GM21528 (cell line): ENCODE data around the gene MEGF8.

Experiments used
- ATAC-seq: cut with Tn5 transposase; IDR thresholded peaks from one replicate; pipeline ENCODE4 v1.9.1; 2021; ENCODE audit warnings: mild to moderate bottlenecking, moderate library complexity; ENCODE audit not compliant: unreplicated experiment, low FRiP score

MEGF8 gene

DNA sequence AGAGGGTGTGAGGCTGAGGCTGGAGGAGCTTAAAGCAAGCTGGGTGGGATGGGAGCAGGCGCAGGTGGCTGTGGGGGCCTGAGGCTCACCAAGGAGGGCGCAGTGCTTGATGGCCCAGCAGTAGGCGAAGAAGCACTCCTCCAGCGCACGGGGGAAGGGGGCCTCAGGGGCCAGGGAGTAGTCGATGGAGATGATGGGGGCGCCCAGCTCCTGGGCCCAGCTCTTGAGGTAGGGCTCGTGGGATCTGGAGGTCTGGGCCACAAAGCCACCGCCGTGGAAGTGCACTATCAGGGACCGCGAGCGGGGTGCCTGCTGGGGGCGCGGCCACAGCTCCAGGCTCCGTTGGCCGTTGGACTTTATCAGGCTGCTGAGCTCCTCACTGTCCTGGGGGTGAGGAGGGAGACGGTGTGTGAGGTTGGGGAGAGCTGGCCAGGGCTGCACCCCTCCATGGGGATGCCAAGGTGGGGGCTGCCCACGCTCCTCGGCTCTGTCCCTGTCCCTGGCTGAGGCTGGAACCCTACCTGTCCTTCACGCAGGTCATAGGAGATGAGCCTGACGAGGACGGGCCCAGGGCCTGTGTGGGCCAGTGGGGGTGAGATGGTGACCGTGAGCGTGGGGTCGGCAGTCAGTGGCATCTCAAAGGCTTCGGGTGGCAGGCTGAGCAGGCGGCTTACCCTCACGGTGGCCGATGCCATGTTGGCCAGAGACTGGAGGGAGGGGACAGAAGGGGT is 81.8 kb downstream of the MEGF8 start:
- no peak for ATAC-seq

DNA sequence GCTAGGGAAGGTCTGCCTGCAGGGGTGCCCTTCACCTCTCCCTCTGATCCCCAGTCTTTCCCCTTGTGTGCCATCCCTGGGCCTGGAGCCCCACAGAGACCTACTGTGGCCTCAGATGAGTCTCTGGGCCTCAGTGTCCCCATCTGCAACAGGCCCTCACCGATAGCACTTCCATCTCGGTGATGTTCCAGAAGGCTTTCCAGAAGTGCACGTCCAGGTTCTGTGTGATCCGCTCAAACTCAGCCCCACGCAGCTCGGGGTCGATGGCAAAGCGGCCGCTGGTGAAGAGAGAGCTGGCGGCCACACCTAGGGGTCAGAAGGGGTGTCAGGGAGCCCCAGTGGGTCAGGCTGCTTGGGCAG is 82.4 kb downstream of the MEGF8 start:
- no peak for ATAC-seq

DNA sequence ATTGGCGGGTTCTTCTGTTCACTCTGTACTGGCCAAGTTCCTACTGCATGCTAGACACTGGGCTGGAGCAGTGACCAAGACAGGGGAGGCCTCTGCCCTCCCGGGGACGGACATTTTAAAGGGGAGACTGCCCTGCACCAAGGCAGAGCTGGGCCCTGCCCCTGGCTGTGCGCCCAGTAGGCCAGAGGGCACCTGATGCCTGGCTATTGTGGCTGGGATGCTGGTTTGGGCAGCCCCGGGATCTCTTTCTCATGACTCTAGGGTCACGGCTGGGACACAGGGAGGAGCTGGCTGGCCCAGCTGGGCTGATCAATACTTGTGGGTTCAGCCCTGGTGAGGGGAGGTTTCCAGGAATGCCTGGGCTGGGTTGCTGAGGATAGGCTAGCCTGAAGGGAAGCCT is 84.0 kb downstream of the MEGF8 start:
- ATAC-seq, result no peak

DNA sequence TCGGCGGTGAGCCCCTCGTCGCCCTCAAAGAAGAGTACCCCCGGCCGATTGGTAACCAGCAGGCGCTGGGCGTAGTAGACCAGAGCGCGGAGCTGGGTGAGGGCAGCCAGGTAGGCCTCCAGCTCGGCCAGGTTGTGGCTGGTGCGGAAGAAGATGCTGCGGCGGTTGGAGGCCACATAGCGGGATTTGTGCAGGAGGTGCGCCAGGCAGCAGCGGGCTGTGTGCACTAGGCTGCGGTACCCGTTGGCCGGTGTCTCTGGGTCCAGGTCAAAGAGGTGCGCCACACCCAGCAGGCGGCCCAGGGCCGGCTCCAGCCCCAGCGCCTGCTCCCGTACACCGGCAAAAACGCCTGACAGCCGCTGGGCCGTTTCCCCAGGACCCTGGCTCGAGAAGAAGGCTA is 84.9 kb downstream of the MEGF8 start:
- no peak for ATAC-seq

DNA sequence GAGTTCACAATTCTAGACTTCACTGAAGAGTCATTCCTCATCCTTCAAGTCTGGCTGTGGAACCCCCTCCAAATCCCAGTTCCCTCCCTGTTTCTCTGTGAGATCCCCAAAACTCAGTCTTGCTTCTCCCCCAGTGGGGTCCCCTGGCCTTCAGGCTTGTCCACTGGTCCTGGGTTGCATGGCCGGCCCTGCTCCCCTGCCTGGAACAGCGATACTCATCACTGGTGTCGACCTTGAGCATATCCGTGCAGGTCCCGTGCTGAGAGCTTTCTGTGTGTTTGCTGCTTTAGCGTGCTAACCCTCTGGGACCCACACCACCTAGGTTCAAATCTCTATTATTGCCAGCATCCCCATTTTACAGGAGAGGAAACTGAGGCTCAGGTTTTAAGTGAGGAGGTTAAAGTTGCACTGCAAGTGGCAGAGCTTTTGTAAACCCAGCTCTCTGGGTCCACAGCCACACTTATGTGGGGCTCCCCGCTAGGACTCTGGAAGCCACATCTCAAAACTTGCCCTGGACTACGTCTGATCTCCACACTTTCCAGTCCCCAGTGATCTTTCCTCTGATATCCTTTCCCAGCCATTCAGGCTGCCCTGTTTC is 86.2 kb downstream of the MEGF8 start:
- no peak for ATAC-seq

DNA sequence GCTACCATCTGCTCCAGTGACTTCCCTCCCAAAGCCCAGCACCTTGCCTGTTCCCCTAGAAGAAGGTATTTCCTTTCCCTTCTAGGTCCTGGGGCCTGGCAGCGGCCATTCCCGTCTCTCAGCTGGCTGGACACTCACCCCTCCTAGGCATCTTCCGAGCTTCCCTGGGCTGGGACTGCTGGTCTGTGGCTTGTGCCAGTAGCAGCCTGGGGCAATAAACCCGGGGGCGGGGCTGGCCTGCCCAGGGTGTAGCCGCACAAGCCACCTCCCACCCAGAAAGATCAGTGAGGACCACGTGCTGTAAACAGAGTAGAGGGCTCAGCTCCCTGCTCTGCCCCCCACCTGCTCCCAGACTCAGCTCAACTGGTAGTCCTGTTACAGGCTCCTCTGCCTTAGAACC is 86.8 kb downstream of the MEGF8 start:
- ATAC-seq, result no peak

DNA sequence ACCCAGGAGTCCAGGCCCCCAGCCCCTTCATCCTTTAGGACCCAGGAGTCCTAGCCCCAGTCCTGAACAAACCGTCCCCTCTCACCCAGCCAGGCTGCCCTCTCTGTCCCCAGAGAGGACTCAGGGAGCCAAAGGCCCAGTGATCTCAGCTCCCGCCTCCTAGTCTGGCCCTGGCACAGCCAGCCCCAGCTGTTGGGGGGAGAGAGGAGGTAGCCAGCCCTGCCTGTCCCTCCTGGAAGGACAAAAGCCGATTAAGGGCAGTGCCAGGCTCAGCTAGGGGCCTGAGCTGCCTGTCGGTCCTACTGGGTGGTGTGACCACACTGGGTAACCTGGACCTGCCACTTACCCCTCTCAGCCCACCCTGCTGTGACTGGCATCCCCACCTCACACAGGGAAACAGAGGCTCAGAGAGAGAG is 87.2 kb downstream of the MEGF8 start:
- ATAC-seq, result no peak

DNA sequence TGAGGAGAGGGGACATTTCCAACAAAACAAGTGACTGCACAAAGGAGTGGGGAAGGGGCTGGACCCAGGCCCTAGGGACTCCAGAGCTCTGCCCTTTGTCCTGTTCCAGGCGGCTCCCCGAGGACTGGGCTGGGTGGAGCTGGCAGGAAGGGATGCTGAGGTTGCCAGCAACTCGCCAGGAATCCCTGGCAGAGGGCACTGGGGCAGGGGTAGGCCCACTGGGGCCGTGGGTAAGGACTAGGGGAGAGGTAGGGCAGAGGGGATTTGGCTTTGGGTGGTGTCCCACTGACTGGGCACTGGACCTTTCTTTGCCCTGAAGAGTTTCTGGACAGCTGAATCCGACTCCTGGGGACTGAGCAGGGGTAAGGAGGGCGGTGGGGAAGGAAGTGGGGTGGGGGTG is 93.9 kb downstream of the MEGF8 start:
- no peak for ATAC-seq

DNA sequence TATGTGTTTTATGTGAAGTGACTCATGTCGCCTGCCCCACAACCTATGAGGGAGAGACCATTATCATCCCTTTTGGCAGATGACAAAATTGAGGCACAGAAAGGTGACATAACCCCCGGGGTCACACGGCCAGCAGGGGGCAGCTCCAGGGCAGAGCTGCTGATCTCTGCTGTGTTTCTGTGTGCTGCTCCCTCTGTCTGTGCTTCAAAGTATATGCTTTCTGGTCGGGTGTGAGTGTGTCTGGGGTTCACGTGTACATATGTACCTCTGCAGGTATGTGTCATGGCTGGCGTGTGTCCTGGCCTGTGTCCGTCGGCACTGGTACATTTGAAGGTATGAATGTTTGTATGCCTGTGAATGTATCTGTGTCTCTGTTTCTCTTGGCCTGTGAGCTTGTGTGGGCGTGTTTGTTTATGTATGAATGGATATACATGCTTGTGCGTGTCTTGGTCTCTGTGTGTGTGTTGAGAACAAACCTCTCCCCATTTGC is 94.7 kb downstream of the MEGF8 start:
- no peak for ATAC-seq

DNA sequence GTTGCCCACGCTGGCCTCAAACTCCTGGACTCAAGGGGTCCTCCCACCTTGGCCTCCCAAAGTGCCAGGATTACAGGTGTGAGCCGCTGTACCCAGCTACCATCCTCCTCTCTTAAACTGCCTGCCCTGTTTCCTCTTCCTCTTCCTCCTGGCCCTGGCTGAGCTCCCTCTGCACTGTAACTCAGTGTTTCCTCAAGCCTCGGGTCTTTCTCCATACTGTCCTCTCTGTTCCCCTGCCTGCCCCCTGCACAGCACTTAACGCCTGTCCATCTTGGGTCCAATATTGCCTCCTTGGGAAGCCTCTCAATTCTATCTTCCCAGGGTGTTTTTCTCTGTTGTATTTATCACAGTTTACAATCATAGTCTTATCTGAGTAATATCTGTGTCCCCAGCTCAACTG is 95.7 kb downstream of the MEGF8 start:
- no peak for ATAC-seq

DNA sequence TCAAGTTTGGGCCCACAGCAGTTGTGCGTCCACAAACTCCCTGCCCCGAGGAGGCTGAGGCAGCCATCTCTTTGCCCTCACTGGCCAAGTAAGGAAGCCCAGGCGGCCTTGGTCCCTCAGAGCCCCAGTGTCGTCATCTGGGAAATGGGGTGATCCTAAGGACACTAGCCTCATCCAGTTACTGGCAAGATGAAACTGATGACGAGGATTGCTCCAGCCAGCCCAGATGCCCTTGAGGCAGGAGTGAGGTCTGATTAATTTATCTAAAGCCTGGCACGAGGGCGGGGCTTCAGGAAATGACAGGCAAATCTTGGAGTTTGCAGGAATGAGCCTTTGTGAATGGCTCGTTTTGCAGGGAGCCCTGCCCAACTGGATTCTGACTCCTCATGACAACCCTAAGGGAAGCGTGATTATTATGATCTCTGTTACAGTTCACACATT is 96.2 kb downstream of the MEGF8 start:
- ATAC-seq, result no peak

DNA sequence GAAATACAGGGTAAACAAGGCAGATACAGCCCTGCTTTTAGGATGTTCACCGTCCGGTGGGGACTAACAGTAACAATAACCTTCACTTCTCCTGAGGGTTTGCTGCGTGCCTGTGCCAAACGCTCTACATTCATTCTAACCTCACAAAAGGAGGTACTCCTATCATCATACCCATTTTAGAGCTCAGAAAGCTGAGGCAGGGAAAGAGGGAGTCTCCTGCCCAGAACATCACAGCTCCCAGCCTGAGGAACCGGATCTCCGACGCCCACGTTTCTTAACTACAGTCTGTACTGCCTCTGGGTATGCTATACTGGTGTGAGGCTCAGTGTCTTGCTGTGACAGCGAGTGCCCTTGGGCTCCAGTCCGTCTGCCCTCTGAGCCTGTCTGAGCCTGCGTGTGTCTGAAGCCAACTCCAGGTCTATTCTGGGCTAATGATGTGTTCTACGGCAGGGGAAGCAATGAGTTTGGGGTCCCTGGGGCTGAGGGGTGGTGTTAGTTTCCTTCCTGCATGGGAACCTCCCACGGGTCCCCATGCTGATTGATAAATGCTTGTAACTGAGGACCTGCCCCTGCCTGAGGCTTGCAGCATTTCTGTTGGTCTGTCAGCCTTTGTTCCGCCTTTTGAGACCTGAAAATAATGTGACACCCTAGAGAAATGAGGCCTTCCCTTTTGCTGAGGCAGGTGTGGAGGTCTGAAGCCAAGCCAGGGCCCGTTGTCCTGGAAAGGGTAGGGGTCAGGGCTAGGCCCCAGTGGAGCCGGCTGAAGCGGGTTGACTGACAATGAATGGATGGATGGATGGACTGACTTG is 96.9 kb downstream of the MEGF8 start:
- peak; percentile 5 for ATAC-seq

DNA sequence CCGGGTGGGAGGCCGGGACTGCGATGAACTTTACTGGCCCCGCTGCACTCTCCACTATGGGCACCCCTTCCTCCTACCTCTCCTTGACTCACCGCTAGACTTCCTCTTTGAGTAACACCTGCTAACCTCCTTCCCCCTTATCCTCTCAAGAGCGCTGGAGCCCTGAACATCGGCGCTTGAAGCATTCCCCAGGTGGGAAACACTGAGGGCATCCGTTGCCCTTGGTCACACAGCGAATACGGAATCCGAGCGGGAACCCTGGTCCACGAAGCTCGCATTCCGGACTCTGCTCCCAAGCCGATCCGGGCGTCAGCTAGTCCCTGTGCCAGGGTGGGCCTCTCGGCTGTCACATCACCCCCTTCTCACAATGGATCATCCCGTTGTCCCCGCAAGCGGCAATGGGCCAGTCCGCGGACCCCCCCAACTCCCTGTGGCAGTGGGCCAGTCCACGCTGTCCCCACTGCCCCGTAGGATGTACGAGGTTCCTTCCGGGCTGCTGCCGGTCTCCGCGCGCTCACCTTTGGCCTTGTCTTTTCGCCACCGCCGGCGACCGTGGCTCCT is 97.5 kb downstream of the MEGF8 start:
- peak; percentile 44 for ATAC-seq

DNA sequence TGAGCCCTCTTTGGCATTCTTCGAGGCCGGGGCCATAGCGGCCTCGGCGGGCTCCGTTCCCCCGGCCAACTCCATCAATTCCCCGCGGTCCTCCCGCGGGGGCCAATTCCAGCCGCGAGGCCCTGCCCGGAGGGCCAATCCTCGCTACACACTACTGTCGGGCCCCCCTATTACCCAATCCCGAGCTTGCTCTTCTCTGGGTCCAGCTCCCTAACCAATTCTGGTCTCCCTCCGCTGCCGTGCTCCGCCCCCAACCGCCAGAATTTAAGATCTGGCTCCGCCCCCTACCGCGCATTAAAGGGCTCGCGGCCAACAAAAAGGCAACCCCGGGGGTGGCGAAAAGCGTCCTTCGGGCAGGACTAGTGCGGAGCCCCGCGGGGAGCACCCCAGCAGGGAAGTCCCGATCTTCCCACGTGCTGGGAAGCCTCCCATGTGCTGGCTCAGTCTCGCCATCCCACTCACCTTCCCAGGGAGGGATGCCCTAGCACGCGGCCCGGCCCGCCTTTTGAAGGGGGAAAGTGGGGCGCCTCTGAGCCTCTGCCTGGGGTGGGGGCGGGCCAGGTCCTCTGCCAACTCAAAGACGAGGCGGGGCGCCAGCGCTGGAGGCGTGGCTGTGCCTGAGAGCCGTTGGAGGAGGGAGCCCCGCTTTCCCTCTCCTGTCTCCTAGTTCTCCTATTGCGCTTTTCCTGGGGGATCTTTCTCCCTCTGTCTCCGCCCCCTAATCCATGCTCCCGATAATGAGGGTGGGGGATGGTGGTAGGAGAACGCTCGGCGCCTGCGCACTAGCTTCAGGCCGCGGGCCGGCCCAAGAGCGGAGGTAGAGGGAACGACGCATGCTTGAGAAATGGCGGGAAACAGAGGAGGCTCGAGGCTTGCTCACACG is 98.3 kb downstream of the MEGF8 start:
- ATAC-seq, result peak; percentile 77

DNA sequence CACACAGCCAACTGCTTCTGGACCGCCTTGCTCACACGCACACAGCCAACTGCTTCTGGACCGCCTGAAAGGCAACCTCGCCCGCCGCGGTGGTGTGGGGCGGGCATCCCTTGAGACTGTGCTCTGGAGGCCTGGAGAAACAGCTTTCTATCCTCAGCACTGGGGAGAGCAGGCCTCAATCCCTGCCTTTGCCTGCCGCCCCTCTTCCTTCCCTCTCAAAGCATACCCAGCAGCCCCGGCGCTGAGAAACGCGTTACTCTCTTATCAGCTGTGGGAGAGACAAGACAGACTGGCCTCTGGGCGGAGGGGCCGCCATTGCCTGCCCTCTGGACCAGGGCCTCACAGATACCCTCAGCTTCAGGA is 98.9 kb downstream of the MEGF8 start:
- ATAC-seq, result no peak

DNA sequence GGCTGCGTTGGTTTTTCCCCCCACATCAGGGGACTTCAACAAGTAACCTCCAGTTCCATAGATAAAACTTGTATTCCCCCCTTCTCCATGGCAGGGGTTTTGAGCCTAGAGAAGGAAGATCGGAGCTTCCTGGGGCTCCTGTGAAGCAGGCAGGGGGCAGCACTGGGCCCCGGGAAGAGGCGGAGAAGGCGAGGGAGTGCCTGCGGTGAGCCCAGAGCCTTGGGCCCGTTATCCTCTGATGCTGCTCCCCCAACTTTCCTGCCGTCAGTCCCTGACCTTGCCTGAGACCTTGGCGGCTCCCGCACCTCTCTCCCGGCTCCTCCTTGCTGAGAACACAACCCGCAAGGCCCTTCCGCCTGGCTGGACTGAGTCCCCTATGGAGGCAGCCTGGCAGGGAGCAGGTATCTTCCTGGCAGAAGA is 99.3 kb downstream of the MEGF8 start:
- no peak for ATAC-seq

DNA sequence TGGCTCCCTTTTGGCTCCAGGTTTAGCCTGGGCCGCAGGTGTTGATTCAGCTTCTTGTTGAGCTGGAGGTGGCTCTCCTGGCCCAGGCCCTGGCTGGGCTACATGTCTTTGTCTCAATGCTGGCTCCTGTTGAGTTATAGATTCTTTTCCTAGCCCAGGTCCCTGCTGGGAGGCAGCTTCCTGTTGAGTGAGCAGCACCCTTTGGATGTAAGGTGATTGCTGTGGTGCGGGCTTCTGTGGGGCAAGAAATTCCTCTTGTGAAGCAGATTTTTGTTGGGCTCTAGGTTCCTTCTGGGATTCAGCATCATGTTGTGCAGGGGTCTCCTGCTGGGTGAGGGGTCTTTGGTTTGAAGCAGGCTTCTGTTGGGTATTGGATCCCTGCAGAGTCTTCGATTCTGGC is 101.2 kb downstream of the MEGF8 start:
- ATAC-seq, result no peak

DNA sequence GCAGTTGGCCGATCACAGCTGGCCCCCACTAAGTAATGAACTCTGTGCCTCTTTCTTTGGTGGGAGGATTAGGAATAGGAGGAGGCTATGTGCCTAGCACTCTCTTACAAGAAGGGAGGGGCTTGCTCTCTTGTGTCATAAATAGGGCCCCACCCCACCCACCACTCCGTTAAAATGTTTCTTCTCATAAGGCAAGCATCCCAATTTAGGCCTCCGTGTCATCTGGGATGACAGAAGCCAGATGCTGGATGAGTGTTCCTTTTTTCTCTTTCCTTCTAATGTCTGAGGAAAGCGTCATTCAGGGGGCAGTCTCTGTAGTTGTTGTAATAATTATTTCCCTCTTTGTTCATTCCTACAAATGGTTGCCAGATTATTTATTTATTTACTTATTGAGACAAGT is 101.9 kb downstream of the MEGF8 start, which contains the start of gene LIPE:
LIPE (minus strand) TSS at position 76 of the 400 bp plus-strand sequence. CDS start 239 bp downstream, outside the sequence.
- ATAC-seq, result no peak
